HepG2 (cell line): Measurements from ENCODE around the gene C1QBP.

ENCODE experiments used
- MIER2 ChIP-seq: IDR thresholded peaks from 2 replicates; pipeline ENCODE4 v1.6.1; 2016; ENCODE audit warnings: missing biosample characterization, missing genetic modification reagents
- SIN3A ChIP-seq: IDR thresholded peaks from 2 replicates; pipeline ENCODE4 v1.6.1; 2011; ENCODE audit warnings: low read depth, mild to moderate bottlenecking, control low read depth, low read length, borderline replicate concordance
- ZBTB21 ChIP-seq: sonication (generic); formaldehyde crosslinking; IDR thresholded peaks from 2 replicates; pipeline ENCODE4 v1.4.0; 2020; ENCODE audit warnings: missing genetic modification reagents
- ZFP62 ChIP-seq: sonication (generic); formaldehyde crosslinking; IDR thresholded peaks from 2 replicates; pipeline ENCODE4 v1.4.0; 2020; ENCODE audit warnings: missing genetic modification reagents
- TF ChIP-seq, protein P1 (sequence below): sonication (generic); formaldehyde crosslinking; IDR thresholded peaks from 2 replicates; pipeline ENCODE4 v1.4.0; 2020; ENCODE audit warnings: missing genetic modification reagents

DNA sequence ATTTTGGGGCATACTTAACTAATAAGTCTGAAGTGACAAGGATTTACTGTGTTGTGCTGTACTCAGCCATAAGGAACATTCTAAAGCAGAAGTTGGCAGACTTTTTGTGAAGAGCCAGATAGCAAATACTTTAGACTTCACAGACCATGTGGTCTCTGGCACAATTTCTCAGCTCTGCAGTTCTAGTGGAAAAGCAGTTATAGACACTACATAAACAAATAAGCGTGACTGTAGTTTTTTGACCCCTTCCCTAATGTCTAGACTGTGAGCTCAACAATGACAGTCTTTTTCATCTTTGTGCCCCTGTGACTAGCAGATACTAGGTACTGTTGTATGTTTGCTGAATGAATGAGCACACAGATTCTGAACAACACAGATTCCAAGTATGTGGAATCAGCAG is 14.0 kb downstream of the C1QBP start:
- no peak for TF ChIP-seq ZFP62 (CRISPR knock-in tag)
- TF ChIP-seq, protein P1, sequence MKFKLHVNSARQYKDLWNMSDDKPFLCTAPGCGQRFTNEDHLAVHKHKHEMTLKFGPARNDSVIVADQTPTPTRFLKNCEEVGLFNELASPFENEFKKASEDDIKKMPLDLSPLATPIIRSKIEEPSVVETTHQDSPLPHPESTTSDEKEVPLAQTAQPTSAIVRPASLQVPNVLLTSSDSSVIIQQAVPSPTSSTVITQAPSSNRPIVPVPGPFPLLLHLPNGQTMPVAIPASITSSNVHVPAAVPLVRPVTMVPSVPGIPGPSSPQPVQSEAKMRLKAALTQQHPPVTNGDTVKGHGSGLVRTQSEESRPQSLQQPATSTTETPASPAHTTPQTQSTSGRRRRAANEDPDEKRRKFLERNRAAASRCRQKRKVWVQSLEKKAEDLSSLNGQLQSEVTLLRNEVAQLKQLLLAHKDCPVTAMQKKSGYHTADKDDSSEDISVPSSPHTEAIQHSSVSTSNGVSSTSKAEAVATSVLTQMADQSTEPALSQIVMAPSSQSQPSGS = no peak
- no peak for TF ChIP-seq SIN3A
- TF ChIP-seq ZBTB21 (CRISPR knock-in tag) = no peak
- TF ChIP-seq MIER2 = no peak
